Natural killer cell (primary cell): Measurements from ENCODE around the gene ARHGAP24. TPM values are rescaled to one million over a fixed set of nuclear protein-coding genes. Genes with fewer than 3 reads are reported as not detected.
"Not testable (repeated sequence)": the region's sequence is repeated elsewhere in the genome, so short reads cannot be mapped to it uniquely, and the experiment has no call there.

Experiments used
- ATAC-seq, 3 donors: fragments of 150-1000 bp in 2 of 3; fragments of 200-7000 bp in 1 of 3; cut with Tn5 transposase; 1 replicate in 1 of 3; 2 replicates in 2 of 3; pipeline ENCODE4 v1.10.0; 2021; ENCODE audit warnings: mild to moderate bottlenecking in 2 of 3, moderate library complexity in 2 of 3
- DNase-seq, 2 donors: peaks; one replicate each; pipeline versions ENCODE4 v3.0.0 to v3.0.0-alpha.2; 2013 to 2021; ENCODE audit warnings: mixed read lengths in 1 of 2
- H3K27ac ChIP-seq: one replicate; pipeline ENCODE4 v1.5.1; 2013; ENCODE audit warnings: mild to moderate bottlenecking, low read length
- H3K27me3 ChIP-seq: one replicate; pipeline ENCODE4 v1.6.1; 2013; ENCODE audit warnings: low read length; ENCODE audit not compliant: control insufficient read depth, insufficient read depth
- H3K36me3 ChIP-seq: one replicate; pipeline ENCODE4 v1.6.1; 2013; ENCODE audit warnings: low read length; ENCODE audit not compliant: control insufficient read depth, insufficient read depth
- H3K4me1 ChIP-seq: one replicate; pipeline ENCODE4 v1.6.1; 2013; ENCODE audit warnings: low read length; ENCODE audit not compliant: control insufficient read depth, insufficient read depth
- H3K4me3 ChIP-seq: one replicate; pipeline ENCODE4 v1.5.1; 2013; ENCODE audit warnings: low read length
- H3K9me3 ChIP-seq: one replicate; pipeline ENCODE4 v1.6.1; 2013; ENCODE audit warnings: low read length; ENCODE audit not compliant: control insufficient read depth, insufficient read depth
- H3K27ac Mint-ChIP-seq, 2 donors: one replicate each; pipeline ENCODE4 v1.8.0; 2022; ENCODE audit warnings: mild to moderate bottlenecking in 2 of 2, mixed read lengths in 2 of 2, moderate library complexity in 1 of 2
- H3K27me3 Mint-ChIP-seq, 2 donors: one replicate each; pipeline ENCODE4 v1.8.0; 2022; ENCODE audit warnings: low read depth in 2 of 2, mixed read lengths in 2 of 2
- H3K36me3 Mint-ChIP-seq: one replicate; pipeline ENCODE4 v1.8.0; 2022; ENCODE audit warnings: mixed read lengths
- H3K4me1 Mint-ChIP-seq, 2 donors: one replicate each; pipeline ENCODE4 v1.8.0; 2022; ENCODE audit warnings: mixed read lengths in 2 of 2
- H3K4me3 Mint-ChIP-seq: one replicate; pipeline ENCODE4 v1.8.0; 2022; ENCODE audit warnings: mild to moderate bottlenecking, moderate library complexity, mixed read lengths
- H3K9me3 Mint-ChIP-seq, 2 donors: one replicate each; pipeline ENCODE4 v1.8.0; 2022; ENCODE audit warnings: mixed read lengths in 2 of 2
- CTCF ChIP-seq: fragments of 200-600 bp; IDR thresholded peaks from one replicate; pipeline ENCODE4 v1.8.0; 2022; ENCODE audit warnings: antibody characterized with exemption
- WGBS: methylation state at CpG from one replicate; pipeline ENCODE4 v1.1.7; 2013; ENCODE audit warnings: missing lambda C conversion rate; ENCODE audit not compliant: insufficient coverage; 5-methylcytosine and 5-hydroxymethylcytosine counted together
- intact Hi-C: fragments of 100-400 bp; cut with micrococcal nuclease; formaldehyde crosslinking; loops from one replicate; pipeline ENCODE4 v1.14.2; 2022
- total RNA-seq, 4 donors: library from RNA; stranded (reverse); fragments of 120-200 nt in 1 of 4; gene quantifications; one replicate each; pipeline versions ENCODE4 v1.2.3 to v1.2.4, GENCODE V29; 2013 to 2022

The ARHGAP24 gene
- total RNA-seq, 3 donors from 2014 or later (not counting 1 experiment from before 2014, with no cell fraction given), result 1.7 to 3.6 (median 1.7) TPM

- no peak overlapping the region for H3K4me3 ChIP-seq
- Mint-ChIP-seq H3K4me3 (no peak overlapping the region), H3K27ac (no peak overlapping the region), H3K4me1 (no peaks in the 10 kb centered on the region), H3K9me3 (peaks cover under 1 to 2% of the 10 kb centered on the region in 2 donors), H3K27me3 (no peaks in the 10 kb centered on the region), H3K36me3 (no peaks in the 10 kb centered on the region)
- H3K36me3 ChIP-seq, result no peaks in the 10 kb centered on the region
- H3K9me3 ChIP-seq, result no peaks in the 10 kb centered on the region
- H3K27me3 ChIP-seq, result no peaks in the 10 kb centered on the region
- TF ChIP-seq CTCF, result no peak
- H3K4me1 ChIP-seq, result no peaks in the 10 kb centered on the region
- H3K27ac ChIP-seq, result no peak overlapping the region
- intact Hi-C loops, result no loop called here
- DNase-seq (no peak), ATAC-seq (no peak)
These were observed 426.6 kb downstream of the ARHGAP24 start for GRCh38 chr4:85901500-85901899.

GRCh38 chr4:85902647-85903046 is 427.7 kb downstream of the ARHGAP24 start:
- ATAC-seq, H3K36me3 Mint-ChIP-seq, H3K4me1 Mint-ChIP-seq, DNase-seq, H3K4me3 Mint-ChIP-seq, H3K27me3 Mint-ChIP-seq, H3K27ac ChIP-seq, H3K27ac Mint-ChIP-seq, H3K36me3 ChIP-seq, H3K27me3 ChIP-seq, intact Hi-C loops, H3K4me1 ChIP-seq, H3K4me3 ChIP-seq, H3K9me3 ChIP-seq, H3K9me3 Mint-ChIP-seq: not testable (repeated sequence)
- 91% methylated on average over 11 of the region's 11 CpGs for WGBS

GRCh38 chr4:85905761-85906160 is 430.8 kb downstream of the ARHGAP24 start:
- intact Hi-C loops, result no loop called here
- DNase-seq (no peak), ATAC-seq (no peak)
- Mint-ChIP-seq H3K36me3 (no peaks in the 10 kb centered on the region), H3K27ac (no peak overlapping the region), H3K27me3 (no peaks in the 10 kb centered on the region), H3K9me3 (peaks cover 2 to 13% of the 10 kb centered on the region in 2 donors), H3K4me1 (no peaks in the 10 kb centered on the region), H3K4me3 (no peak overlapping the region)
- Histone ChIP-seq H3K4me1 (no peaks in the 10 kb centered on the region), H3K27ac (no peak overlapping the region), H3K36me3 (no peaks in the 10 kb centered on the region), H3K9me3 (no peaks in the 10 kb centered on the region), H3K27me3 (no peaks in the 10 kb centered on the region), H3K4me3 (no peak overlapping the region)
- 76% methylated on average over 1 of the region's 2 CpGs for WGBS
- no peak for TF ChIP-seq CTCF

- Histone ChIP-seq H3K27me3 (no peaks in the 10 kb centered on the region), H3K27ac (no peak overlapping the region), H3K4me1 (no peaks in the 10 kb centered on the region), H3K4me3 (no peak overlapping the region), H3K9me3 (no peaks in the 10 kb centered on the region), H3K36me3 (no peaks in the 10 kb centered on the region)
- Mint-ChIP-seq H3K27ac (no peak overlapping the region), H3K27me3 (no peaks in the 10 kb centered on the region), H3K4me1 (no peaks in the 10 kb centered on the region), H3K9me3 (peaks cover 2 to 13% of the 10 kb centered on the region in 2 donors), H3K4me3 (no peak overlapping the region), H3K36me3 (no peaks in the 10 kb centered on the region)
- DNase-seq (no peak), ATAC-seq (no peak)
- 85% methylated on average over 2 of the region's 2 CpGs for WGBS
- no peak for TF ChIP-seq CTCF
- intact Hi-C loops, result no loop called here
These were observed 432.1 kb downstream of the ARHGAP24 start for GRCh38 chr4:85907001-85907400.
